Measurements from ENCODE around the gene OR2A14.
"Not testable (repeated sequence)": the region's sequence is repeated elsewhere in the genome, so short reads cannot be mapped to it uniquely, and the experiment has no call there.

Gene OR2A14

DNA sequence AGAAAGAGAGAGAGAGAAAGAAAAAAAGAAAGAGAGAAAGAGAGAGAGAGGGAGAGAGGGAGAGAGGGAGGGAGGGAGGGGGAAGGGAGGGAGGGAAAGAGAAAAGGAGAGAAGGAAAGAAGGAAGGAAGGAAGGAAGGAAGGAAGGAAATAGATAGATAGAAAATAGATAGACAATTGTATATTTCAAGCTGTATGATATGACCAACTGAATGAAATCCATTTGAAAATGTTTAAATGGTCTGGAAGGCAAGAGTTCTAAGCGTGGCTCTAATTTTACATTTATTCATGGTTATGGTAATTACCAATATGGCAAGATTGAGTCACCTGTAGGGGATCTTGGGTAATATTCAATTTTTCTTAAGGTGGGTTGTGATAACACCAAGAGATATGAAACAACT is 35.9 kb downstream of the OR2A14 start:
- no peak for DNase-seq

- DNase-seq: no peak
Measured at GRCh38 chr7:144164784-144165183, 41.8 kb downstream of the OR2A14 start.

DNA sequence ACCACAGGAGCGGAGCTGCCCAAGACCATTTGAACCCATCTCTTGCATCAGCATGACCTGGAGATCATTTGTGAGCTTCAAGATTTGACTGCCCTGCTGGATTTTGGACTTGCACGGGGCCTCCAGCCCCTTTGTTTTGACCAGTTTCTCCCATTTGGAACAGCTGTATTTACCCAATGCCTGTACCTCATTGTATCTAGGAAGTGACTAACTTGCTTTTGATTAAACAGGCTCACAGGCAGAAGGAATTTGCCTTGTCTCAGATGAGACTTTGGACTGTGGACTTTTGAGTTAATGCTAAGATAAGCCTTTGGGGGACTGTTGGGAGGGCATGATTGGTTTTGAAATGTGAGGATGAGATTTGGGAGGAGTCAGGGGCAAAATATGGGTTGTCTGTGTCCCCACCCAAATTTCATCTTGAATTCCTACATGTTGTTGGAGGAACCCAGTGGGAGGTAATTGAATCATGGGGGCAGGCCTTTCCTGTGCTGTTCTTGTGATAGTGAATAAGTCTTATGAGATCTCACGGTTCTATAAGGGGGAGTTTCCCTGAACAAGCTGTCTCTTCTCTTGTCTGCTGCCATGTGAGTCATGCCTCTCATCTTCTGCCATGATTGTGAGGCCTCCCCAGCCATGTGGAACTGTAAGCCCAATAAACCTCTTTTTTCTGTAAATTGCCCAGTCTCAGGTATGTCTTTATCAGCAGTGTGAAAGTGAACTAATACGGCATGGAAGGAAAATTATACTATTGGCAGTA is 48.8 kb downstream of the OR2A14 start:
- not testable (repeated sequence) for DNase-seq

GRCh38 chr7:144174613-144175012 is 51.6 kb downstream of the OR2A14 start:
- DNase-seq: no peak

DNA sequence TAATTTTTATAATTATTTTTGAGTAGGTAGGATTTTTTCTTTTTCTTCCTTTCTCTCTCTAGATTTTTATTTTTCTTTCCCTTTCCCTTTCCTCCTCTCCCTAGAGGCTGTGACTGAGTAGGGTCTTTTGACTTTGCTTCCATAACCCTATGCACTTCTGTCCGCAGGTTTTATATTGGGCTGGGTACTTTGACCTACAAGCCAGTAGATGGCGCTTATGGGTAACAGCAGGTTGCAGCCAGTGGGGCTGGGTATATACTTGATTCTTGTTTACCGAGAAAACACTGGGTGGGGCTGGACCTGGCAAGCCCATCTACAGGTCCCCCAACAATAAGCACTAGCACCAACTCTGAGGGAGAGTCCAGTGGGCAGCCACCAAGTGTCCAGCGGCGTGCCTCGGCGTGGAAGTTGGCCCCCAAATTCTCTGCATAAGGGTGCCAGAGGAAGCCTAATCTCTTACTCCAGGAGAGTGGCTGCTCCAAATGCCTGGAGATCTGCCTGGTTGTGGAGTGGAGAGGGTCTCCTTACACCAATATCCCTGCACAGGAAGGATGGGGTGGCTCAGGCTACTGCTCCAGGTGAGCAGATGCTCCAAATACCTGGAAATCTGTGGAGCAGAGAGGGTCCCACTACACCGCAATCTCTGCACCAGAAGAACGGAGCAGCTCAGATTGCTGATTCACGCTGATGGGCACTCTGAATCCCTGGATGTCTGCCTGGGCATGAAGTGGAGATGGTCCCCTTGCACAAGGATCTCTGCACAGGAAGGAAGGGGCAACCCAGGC is 55.6 kb downstream of the OR2A14 start:
- DNase-seq: peak; percentile 47

GRCh38 chr7:144179165-144179479 is 56.1 kb downstream of the OR2A14 start:
- not testable (repeated sequence) for DNase-seq

All from activated CD4-positive, alpha-beta T cell treated with anti-CD3 and anti-CD28 coated beads, Interleukin-2, amount 50 U/mL, for 16 hours (primary cell).